AG08395 (cell line): ENCODE results near the gene ISCU.
"Not testable (repeated sequence)": the region's sequence is repeated elsewhere in the genome, so short reads cannot be mapped to it uniquely, and the experiment has no call there.

ENCODE experiments used
- DNase-seq: peaks from one replicate; pipeline ENCODE4 v3.0.0; 2012; ENCODE audit warnings: mixed read lengths, low spot score

The ISCU gene

DNA sequence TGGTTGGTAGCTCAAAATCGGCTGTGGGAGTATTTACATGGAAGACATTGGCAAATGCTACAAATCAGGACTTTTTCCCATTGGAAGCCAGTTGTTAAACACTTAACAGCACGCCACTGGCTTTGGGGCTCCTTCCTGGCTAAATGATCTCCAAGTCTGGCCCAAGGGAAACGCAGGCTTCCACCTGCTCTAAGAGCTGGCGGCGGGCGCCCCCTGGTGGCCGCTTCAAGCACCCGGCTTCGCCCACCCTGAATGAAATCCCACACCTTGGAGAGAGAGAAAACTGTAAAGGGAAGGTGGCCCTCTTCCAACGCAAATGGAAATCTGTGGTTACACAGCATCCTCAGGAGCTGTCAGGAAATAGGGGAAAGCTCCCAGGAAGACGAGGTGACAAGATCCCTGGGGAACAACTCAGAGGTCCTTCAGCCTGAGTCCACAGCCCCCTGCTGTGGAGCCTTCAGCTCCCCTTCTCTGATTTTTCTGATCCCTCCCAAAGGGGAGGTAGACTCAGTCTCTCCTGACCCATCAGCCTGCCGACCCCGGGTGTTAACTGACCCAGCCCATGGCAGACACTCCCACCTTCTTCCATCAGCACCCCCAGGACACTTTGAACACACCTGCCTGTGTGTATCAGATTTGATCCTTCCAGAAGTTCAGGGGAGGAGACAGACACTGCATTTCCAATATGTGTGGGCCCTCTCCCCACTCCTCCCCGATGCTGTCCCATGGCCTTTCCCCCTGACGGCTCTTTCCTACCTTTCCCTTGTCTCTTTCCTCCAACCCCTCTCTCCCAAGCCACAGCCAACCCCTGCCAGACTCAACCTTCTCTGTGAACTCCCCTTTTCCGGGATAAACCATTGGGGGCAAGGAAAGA is 55.9 kb downstream of the ISCU start:
- DNase-seq = peak; percentile 84

DNA sequence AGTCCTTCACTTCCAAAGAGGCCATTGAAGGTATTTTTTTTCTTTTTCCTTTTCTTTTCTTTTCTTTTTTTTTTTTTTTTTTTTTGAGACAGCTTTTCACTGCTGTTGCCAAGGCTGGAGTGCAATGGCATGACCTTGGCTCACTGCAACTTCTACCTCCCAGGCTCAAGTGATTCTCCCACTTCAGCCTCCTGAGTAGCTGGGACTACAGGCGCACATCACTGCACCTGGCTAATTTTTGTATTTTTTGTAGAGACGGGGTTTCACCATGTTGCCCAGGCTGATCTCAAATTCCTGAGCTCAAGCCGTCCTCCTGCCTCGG is 56.5 kb downstream of the ISCU start:
- not testable (repeated sequence) for DNase-seq
